H1 (cell line): Measurements from ENCODE around the gene SLC28A2. TPM values are rescaled to one million over a fixed set of nuclear protein-coding genes. Genes with fewer than 3 reads are reported as not detected.

ENCODE experiments used
- CTCF ChIP-seq, 3 experiments: IDR thresholded peaks; 1 replicate in 2 of 3; 2 replicates in 1 of 3; pipeline versions ENCODE4 v1.5.1 to v1.6.1; 2011; ENCODE audit warnings: low read length in 3 of 3, mild to moderate bottlenecking in 3 of 3, inconsistent platforms in 2 of 3, low read depth in 1 of 3, moderate library complexity in 1 of 3; ENCODE audit not compliant: insufficient read depth in 1 of 3; ENCODE audit errors: control extremely low read depth in 1 of 3
- polyA plus RNA-seq, 7 experiments: library from polyadenylated mRNA; depleted of rRNA in 3 of 7; stranded (reverse) in 5 of 7; unstranded in 2 of 7; fragments of >200 nt in 5 of 7; fragments of 200-250 nt in 2 of 7; gene quantifications; 1 replicate in 5 of 7; 2 replicates in 1 of 7; 4 replicates in 1 of 7; pipeline versions ENCODE4 v1.2.1 to v1.2.3, GENCODE V29; 2011 to 2013; ENCODE audit warnings: missing spikeins in 2 of 7, mixed read lengths in 2 of 7
- total RNA-seq: library from RNA; stranded (reverse); fragmentation: NEBNext Ultra II Directional; extraction: Animal tissue kit (Norgen Biotek cat#: 25700); gene quantifications from 2 replicates; pipeline ENCODE4 v1.2.1, GENCODE V29; 2021

SLC28A2 gene
- total and polyA plus RNA-seq, 2 of the 8 experiments (the other 6 are each of a cell fraction or from before 2014, with no cell fraction given), result 0.11 TPM; not detected in 1

- TF ChIP-seq CTCF (IDR thresholded peaks at IDR 0.05; ENCODE audit: control extremely low read depth in 1 of 3, insufficient read depth in 1 of 3, low read depth in 1 of 3, low read length in 3 of 3), result no peak
These were observed 22.8 kb downstream of the SLC28A2 start (continued) for GRCh38 chr15:45274636-45275380.
